Islet of Langerhans (tissue), 1 donor: ENCODE results near the gene UGT1A8.

ENCODE experiments used
- FAIRE-seq: peaks from one replicate; lab custom pipeline; 2011; peaks lifted over from hg19 to GRCh38; lab: Jason Lieb, UNC

UGT1A8 gene

GRCh38 chr2:233768076-233768475 is 150.6 kb downstream of the UGT1A8 start:
- no peak for FAIRE-seq

DNA sequence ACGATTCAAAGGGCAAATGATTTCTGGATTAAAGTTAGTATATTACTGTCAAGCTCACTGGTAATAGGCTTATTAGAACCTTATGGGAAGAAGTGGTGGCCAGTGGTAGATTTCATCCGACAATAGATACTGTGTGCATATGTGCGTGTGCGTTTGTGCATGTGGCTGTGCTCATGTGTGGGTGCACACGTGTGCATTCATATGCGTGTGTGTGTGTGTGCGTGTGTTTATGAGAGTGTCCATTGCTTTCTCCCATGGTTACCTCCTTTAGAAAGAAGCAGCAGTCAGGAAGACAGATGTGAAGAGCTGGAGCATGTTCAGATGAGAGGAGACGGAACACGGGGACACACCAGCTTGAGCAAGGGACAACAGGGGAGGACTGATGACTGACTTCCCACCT is 151.8 kb downstream of the UGT1A8 start:
- no peak for FAIRE-seq

GRCh38 chr2:233772153-233772552 is 154.7 kb downstream of the UGT1A8 start:
- FAIRE-seq: no peak

DNA sequence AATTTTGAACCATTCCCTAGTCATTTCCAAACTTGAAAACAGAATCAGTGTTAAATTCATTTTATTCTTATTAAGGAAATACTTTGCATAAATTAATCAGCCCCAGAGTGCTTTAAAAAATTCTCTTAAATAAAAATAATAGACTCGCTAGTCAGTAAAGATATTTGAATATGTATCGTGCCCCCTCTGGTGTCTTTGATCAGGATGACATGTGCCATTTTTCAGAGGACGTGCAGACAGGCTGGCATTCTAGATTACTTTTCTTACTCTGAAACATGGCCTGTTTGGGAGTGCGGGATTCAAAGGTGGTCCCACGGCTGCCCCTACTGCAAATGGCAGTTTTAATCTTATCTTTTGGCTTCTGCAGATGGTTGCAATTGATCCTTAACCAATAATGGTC is 155.2 kb downstream of the UGT1A8 start:
- no peak for FAIRE-seq

- no peak for FAIRE-seq
Measured at GRCh38 chr2:233773854-233774253, 156.4 kb downstream of the UGT1A8 start.

DNA sequence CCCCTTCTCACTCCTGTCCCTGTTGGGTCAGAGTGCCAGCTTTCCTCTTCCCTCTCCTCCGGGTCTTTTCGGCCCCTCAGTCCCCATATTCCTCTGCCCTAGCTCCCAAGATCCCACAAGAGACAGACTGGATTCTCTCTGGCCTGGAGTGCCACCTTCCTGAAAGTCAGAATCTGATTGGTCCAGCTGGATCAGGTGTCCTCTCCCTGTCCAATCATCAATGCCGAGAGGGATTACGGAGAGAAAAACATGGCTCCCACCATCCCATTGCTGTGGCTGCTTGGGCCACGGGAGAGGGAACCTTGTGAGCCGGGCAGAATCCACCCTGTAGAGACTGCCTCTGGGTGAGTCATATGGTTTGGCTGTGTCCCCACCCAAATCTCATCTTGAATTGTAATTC is 158.0 kb downstream of the UGT1A8 start:
- no peak for FAIRE-seq

DNA sequence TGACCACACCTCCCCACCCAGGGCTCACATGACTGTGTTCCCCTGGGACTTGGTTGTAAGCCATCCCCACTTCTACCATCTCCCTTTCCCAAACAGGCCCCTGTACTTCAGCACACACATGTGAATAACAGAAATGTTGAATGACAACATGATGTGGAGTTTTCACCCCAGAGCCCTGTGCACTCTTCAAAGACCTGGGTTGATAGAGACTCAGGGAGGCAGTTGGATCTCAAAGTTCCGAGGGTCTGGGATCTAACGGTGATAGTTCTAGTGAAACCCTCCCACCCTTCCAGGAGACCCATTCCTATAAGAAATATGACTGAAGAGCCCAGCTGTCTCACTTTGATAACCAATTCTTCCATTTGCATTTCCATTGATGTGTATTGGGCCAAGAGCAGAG is 160.6 kb downstream of the UGT1A8 start, which contains the start of gene MROH2A:
Gene MROH2A (plus strand): TSS at position 301 of the 400 bp plus-strand sequence. CDS start 1,029 bp downstream, outside the sequence.
- no peak for FAIRE-seq

DNA sequence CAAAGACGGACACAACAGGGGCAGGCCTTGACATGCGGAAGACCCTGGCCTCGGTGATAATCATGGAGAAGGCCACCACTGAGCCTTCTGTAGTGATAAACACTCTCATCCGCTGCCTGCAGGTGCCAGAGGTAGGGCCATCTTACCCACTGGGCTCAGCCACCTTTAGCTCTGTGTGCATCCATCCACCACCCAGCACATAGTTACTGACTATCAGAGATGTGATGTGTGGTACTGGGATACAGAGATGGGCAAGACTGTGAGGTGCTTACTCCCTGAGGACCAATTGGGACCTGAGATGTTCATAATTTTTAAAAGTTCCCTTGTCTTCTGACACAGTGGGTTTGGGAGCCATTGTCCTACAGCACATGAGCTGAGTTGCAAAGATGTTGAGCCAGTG is 162.3 kb downstream of the UGT1A8 start:
- FAIRE-seq: no peak

GRCh38 chr2:233780771-233781170 is 163.3 kb downstream of the UGT1A8 start:
- no peak for FAIRE-seq

GRCh38 chr2:233789554-233789953 is 172.1 kb downstream of the UGT1A8 start:
- no peak for FAIRE-seq

DNA sequence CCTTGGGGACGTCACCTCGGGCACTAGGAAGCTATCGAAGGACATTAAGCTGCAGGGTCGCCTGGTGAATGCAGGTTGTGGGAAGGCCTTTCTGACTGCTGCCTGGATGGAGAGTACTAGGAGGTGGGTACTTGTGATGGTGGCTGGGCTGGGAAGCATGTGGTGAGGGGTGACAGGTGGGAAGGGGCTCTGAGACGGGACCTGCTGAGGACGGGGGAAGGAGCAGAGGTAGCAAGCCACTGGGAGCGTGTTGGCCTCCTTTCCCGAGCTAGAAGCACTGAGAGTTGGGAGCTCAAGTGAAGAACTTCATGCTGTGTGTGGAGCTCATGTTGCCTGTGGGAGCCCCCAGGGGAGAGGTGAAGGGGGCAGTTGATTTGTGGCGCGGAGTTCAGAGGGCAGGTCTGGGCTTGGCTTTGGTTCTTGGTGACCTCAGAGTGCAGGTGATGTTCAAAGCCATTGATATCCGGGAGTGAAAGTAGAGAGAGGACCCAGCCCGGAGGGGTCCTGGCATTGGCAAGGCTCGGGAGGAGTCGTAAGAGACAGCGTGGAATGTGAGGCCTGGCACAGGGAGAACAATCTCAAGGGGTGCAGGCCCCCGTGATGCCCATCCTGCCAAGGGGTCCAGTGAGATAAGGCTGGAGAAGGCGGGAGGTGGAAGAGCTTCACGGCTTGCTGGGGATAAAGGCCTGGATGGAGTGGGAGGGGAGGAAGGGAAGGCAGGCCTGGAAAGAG is 173.9 kb downstream of the UGT1A8 start:
- FAIRE-seq: no peak

- no peak for FAIRE-seq
Measured at GRCh38 chr2:233791883-233792329, 174.5 kb downstream of the UGT1A8 start.

DNA sequence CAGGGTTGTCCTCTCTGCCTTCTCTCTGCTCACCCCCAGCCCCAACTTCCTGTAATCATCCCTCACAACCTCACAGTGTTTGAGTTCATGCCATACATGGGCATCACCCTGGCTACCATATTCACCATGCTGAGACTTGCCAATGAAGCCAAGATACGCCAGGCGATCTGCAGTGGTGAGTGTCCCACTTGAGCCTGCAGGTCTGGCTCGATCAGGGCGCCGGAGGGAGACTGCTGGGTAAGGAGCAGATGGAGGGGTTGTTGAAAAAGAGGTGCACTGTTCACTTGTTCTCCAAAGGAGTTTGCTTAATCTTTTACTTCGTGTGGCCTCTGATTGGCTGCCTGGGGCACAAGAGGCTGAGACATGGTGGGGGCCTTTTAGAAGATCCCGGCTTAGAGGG is 175.3 kb downstream of the UGT1A8 start:
- FAIRE-seq: no peak

GRCh38 chr2:233793465-233794127 is 176.2 kb downstream of the UGT1A8 start:
- FAIRE-seq: no peak

DNA sequence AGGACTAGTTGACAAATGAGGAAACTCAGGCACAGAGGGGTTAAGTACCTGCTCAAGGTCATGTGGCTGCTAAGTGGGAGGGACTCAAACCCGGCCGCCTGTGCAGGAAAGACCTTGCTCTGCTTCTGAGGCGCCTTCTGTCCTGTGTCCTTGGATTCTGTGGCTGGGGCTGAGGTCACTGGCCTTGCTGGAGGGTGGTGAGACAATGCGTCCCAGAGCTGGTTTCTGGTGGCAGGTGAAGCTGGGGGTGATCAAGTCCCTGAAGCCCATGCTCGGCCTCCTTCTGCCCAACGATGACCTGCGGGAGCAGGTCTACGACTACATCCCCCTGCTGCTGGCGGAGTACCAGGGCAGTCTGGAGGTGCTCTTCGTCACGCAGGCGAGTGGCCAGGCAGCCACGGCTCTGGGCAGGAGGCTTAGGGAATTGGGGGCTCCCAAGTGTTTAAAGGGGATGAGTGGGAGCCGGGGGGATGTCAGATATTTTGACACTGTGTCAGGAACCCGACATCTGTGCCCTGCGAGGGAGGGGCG is 176.8 kb downstream of the UGT1A8 start:
- FAIRE-seq: no peak

DNA sequence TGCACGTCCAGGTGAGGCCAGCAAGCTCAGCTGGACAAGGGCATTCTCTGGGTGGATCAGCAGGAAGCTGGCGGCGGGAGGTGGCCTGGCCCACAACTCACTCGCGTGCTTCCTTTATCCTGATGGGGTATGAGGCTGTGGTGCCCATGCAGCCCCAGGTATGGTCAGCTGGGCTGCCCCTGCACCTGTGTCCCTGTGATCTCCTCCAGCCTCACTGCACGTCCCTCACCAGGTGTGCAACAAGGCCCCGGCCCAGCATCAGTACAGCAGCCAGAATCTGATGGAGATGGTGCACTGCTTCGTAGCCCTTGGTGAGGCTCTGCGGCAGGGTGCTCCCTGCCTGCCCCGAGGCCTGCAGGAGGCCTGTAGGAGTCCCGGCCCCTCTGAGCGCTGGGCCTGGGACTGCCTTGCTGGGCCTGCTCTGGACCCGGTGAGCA is 178.3 kb downstream of the UGT1A8 start:
- FAIRE-seq: no peak

DNA sequence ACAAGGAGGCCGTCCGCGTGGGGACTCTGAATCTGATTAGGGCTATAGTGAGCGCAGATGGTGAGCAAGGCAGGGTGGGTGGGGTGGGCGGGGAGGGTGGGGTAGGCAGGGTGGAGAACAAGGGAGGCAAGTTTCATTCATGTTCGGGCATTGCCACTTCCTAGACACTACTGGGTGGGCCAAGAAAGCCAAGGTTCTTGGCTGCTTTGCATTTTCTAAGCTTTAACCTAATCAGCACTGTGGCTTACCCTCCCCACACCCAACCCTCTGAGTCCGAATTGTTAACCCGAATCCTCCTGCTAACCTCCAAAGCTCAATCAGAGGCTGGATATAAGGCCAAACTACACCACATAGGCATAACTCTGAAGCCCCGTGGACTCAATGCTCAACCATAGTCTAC is 178.8 kb downstream of the UGT1A8 start:
- FAIRE-seq: no peak

DNA sequence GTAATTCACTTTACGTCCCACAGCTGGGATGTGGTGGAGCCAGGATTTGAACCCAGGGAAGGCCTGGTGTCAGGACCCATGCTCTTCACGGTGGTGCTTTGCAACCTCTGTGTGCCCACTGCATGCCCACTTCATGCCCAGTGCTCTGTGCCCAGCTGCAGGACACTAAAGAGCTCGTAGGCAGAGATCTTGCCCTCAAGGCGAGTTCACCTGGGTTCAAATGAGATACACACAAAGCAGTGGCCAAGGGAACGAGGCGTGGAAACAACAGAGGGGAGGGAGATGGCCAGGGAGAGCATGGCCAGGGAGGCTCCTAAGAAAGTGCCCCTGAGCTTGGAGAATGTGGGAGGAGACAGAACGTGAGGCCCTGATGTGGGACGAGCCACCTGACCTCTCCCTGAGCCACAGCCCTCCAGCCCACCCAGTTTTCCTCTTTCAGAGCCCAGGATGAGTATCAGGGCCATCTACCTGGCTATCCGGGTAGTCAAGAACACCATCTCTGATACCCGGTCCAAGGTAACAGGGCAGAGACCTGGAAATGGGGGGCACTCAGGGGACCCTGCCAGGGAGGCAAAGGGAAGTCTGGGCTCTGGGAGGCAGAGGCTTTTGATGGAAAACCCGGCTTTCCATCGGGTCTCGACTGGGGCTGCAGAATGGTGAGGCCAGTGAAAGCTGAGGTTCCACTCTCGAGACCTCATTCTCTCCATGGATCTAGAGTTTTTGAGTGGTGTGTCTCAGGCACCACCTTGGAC is 181.1 kb downstream of the UGT1A8 start:
- FAIRE-seq: no peak

DNA sequence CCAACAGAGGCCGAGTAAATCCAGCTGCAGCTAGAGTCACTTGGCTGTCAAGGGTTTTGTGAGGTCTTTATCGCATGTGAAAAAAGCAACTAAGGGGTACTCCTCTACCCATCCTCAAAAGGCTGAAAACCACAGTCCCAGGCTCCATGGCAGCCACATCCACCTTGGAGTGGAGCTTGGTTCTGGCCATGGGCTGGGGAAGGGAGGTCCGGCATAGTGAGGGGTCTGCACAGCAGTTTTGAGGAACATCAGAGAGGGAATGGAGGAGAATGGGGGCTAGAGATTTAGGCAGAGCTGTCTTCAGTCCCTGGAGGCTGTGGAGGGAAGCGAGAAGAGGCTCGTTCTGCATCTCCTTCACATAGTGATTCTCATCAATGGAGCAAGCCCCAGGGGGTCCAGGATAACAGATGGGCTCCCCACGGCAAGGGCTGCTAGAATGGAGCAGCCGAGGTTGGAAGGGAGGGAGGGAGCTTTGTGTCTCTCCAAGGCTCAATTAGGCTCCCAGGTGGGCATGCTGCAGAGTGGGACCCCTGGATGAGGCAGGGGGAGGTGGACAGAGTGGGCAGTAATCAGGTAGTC is 181.7 kb downstream of the UGT1A8 start:
- no peak for FAIRE-seq

DNA sequence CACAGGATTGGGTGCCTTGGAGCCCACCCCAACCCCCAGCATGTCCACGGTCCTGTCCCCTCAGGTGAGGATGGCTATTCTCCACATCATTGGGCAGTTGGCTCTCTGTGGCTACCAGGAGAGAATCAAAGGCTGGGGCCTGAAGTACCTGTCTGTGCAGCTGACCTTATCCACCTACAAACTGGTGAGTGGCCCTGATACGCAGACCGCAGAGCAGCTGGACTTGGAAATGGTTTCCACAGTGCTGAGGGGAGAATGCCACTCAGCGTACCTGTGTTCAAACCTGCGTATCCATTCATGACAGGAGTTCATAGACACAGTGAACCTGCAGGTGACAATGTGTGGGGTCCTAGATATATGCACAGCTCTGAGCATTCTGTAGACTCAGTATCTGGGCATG is 182.3 kb downstream of the UGT1A8 start:
- no peak for FAIRE-seq

GRCh38 chr2:233800208-233800607 is 182.8 kb downstream of the UGT1A8 start:
- FAIRE-seq: no peak

GRCh38 chr2:233801357-233802131 is 184.1 kb downstream of the UGT1A8 start:
- FAIRE-seq: no peak
